Neural crest cell (in vitro differentiated cells): ENCODE results near the gene MAP7D3. TPM values are rescaled to one million over a fixed set of nuclear protein-coding genes. Genes with fewer than 3 reads are reported as not detected.
"Not testable (repeated sequence)": the region's sequence is repeated elsewhere in the genome, so short reads cannot be mapped to it uniquely, and the experiment has no call there.

Experiments used
- DNase-seq: peaks from one replicate; pipeline ENCODE4 v3.0.0; 2021; ENCODE audit warnings: low read depth, mixed read lengths, low spot score
- H3K27ac Mint-ChIP-seq: one replicate; pipeline ENCODE4 v1.8.0; 2021; ENCODE audit warnings: mild to moderate bottlenecking, mixed read lengths; ENCODE audit not compliant: unreplicated experiment
- H3K27me3 Mint-ChIP-seq: 2 replicates; pipeline ENCODE4 v1.8.0; 2021; ENCODE audit warnings: low read depth, mild to moderate bottlenecking, mixed read lengths
- H3K36me3 Mint-ChIP-seq: 2 replicates; pipeline ENCODE4 v1.8.0; 2021; ENCODE audit warnings: low read depth, mild to moderate bottlenecking, mixed read lengths
- H3K4me1 Mint-ChIP-seq: 2 replicates; pipeline ENCODE4 v1.8.0; 2021; ENCODE audit warnings: mixed read lengths
- H3K4me3 Mint-ChIP-seq: one replicate; pipeline ENCODE4 v1.8.0; 2021; ENCODE audit warnings: mild to moderate bottlenecking, mixed read lengths
- H3K9me3 Mint-ChIP-seq: 2 replicates; pipeline ENCODE4 v1.8.0; 2021; ENCODE audit warnings: mixed read lengths
- CTCF ChIP-seq: fragments of 200-600 bp; sonication (generic); conservative IDR thresholded peaks from 2 replicates; pipeline ENCODE4 v1.5.0; 2021; ENCODE audit warnings: antibody characterized with exemption, mild to moderate bottlenecking
- total RNA-seq: library from RNA; stranded (reverse); gene quantifications from 2 replicates; pipeline ENCODE4 v1.2.1, GENCODE V29; 2021

Gene MAP7D3
- total RNA-seq, 1 donor from 2014 or later = 12.8 TPM

DNA sequence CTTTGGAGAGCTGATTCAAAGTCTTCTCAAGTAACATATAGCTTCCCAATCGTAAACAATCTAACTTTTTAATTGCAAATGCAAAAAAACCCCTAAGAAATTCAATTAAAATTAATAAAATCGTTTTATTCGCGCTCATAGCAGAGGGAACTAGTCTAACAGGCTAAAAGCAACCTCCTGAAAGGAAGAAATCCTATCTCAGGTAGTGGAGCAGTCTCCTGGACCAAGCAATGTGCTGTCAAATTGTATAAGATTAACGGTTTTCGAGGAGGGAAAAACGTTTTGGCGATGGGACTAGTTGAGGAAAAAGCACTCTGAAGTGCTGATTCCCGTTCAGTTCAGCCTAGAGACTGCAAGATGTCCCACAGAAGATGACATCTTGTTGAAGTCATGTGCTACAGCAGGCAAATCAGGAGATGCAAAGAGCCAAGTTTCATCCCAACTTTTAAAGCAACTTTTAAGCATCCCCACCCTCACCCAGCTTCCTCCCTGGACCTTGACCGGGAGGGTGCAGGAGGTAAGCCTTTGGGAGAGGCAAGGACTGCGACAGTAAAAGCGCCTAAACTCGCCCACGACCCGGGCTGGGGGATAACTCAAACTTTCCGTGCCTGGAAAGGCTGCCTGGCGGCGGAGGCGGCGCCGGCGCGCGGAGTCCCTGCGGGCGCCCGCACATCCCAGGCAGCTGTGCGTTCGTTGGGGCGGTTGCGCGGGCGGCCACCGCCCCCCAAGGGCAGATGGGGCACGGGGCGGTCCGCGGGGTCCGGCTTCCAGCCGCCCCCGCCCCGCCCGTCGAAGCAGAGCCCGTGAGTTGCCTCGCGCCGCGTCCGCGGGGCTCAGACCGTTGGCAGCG, 784 bp downstream of the MAP7D3 start:
- H3K36me3 Mint-ChIP-seq = no peaks in the 10 kb centered on the region

GRCh38 chrX:136246201-136246600, 5.0 kb downstream of the MAP7D3 start:
- DNase-seq = no peak
- Mint-ChIP-seq H3K27ac (no peak overlapping the region), H3K36me3 (peaks cover 9% of the 10 kb centered on the region), H3K27me3 (no peaks in the 10 kb centered on the region), H3K9me3 (no peaks in the 10 kb centered on the region), H3K4me3 (no peak overlapping the region), H3K4me1 (peaks cover 10% of the 10 kb centered on the region)
- no peak for TF ChIP-seq CTCF

More for the DNA sequence above, 784 bp downstream of the MAP7D3 start:
- H3K4me3 Mint-ChIP-seq = peak overlapping the region; percentile 89
- no peak for DNase-seq
- peaks cover 13% of the 10 kb centered on the region for H3K4me1 Mint-ChIP-seq
- H3K27ac Mint-ChIP-seq = no peak overlapping the region
- H3K27me3 Mint-ChIP-seq = no peaks in the 10 kb centered on the region
- H3K9me3 Mint-ChIP-seq = no peaks in the 10 kb centered on the region
- TF ChIP-seq CTCF = no peak

GRCh38 chrX:136237849-136238248, 13.4 kb downstream of the MAP7D3 start:
- not testable (repeated sequence) for H3K4me1 Mint-ChIP-seq, DNase-seq, H3K27ac Mint-ChIP-seq, H3K4me3 Mint-ChIP-seq, H3K9me3 Mint-ChIP-seq, H3K27me3 Mint-ChIP-seq
- H3K36me3 Mint-ChIP-seq = peaks cover 13% of the 10 kb centered on the region

GRCh38 chrX:136237074-136237473, 14.1 kb downstream of the MAP7D3 start:
- H3K4me3 Mint-ChIP-seq = no peak overlapping the region
- no peaks in the 10 kb centered on the region for H3K4me1 Mint-ChIP-seq
- no peaks in the 10 kb centered on the region for H3K27me3 Mint-ChIP-seq
- TF ChIP-seq CTCF = no peak
- H3K36me3 Mint-ChIP-seq = peaks cover 10% of the 10 kb centered on the region
- H3K27ac Mint-ChIP-seq = no peak overlapping the region
- DNase-seq = no peak
- peaks cover 2% of the 10 kb centered on the region for H3K9me3 Mint-ChIP-seq

DNA sequence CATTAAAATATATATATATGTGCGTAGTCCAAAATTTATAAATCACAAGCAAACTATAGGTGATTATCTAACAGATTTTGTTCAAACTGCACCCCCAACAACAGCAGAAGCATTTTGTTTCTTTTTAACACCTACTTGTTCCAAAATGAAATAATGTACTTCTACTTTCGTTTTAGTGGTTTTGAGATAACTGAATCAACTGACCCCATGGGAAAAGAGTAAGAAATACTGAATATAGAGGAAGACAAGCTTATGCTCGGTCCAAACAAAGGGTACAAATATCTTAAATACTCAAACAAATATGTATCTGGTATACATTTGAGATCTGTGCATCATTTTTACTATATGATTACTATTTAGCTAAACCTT, 22.4 kb downstream of the MAP7D3 start:
- no peak overlapping the region for H3K4me3 Mint-ChIP-seq
- DNase-seq = no peak
- no peaks in the 10 kb centered on the region for H3K4me1 Mint-ChIP-seq
- H3K9me3 Mint-ChIP-seq = no peaks in the 10 kb centered on the region
- H3K36me3 Mint-ChIP-seq = peaks cover 3% of the 10 kb centered on the region
- TF ChIP-seq CTCF = no peak
- H3K27me3 Mint-ChIP-seq = no peaks in the 10 kb centered on the region
- no peak overlapping the region for H3K27ac Mint-ChIP-seq

- no peak for TF ChIP-seq CTCF
- Mint-ChIP-seq H3K27me3 (no peaks in the 10 kb centered on the region), H3K4me1 (no peaks in the 10 kb centered on the region), H3K36me3 (peaks cover 3% of the 10 kb centered on the region), H3K27ac (no peak overlapping the region), H3K9me3 (no peaks in the 10 kb centered on the region), H3K4me3 (no peak overlapping the region)
- no peak for DNase-seq
These were observed 23.0 kb downstream of the MAP7D3 start for GRCh38 chrX:136227948-136228838.
